K562 (cell line): Measurements from ENCODE around the gene SMURF1. TPM values are rescaled to one million over a fixed set of nuclear protein-coding genes. Genes with fewer than 3 reads are reported as not detected.
A peak's percentile ranks its signal among the peaks of the same experiment; 100 is the strongest.

ENCODE experiments used
- BRF1 ChIP-seq: IDR thresholded peaks from 3 replicates; pipeline ENCODE4 v1.6.1; 2011; ENCODE audit warnings: borderline replicate concordance, mild to moderate bottlenecking; ENCODE audit not compliant: insufficient read length; ENCODE audit errors: extremely low read depth
- CBX2 ChIP-seq: fragments of 200-600 bp; sonication (generic); IDR thresholded peaks from one replicate; pipeline ENCODE4 v1.6.1; 2012; ENCODE audit warnings: mild to moderate bottlenecking, low read length, inconsistent platforms; ENCODE audit not compliant: insufficient read depth, poor library complexity, severe bottlenecking
- CLOCK ChIP-seq: fragments of 250-450 bp; sonication (Bioruptor Pico); IDR thresholded peaks from 2 replicates; pipeline ENCODE4 v1.4.0; 2020; ENCODE audit warnings: mild to moderate bottlenecking, moderate library complexity, borderline replicate concordance
- COPS2 ChIP-seq: fragments of 450-650 bp; conservative IDR thresholded peaks from 2 replicates; pipeline ENCODE4 v1.6.1; 2016; ENCODE audit warnings: mild to moderate bottlenecking, moderate library complexity
- FOXA1 ChIP-seq: fragments of 450-650 bp; IDR thresholded peaks from 2 replicates; pipeline ENCODE4 v1.6.1; 2016; ENCODE audit warnings: mild to moderate bottlenecking, borderline replicate concordance
- GATAD2A ChIP-seq: fragments of 450-650 bp; IDR thresholded peaks from 2 replicates; pipeline ENCODE4 v1.6.1; 2017
- MBD2 ChIP-seq: sonication (generic); IDR thresholded peaks from 2 replicates; pipeline ENCODE4 v1.6.1; 2016; ENCODE audit warnings: low read depth, borderline replicate concordance
- MCM3 ChIP-seq: fragments of 450-650 bp; IDR thresholded peaks from 2 replicates; pipeline ENCODE4 v1.6.1; 2016
- MCM5 ChIP-seq: fragments of 450-650 bp; IDR thresholded peaks from 2 replicates; pipeline ENCODE4 v1.6.1; 2016; ENCODE audit warnings: low read depth
- NCOA6 ChIP-seq: fragments of 450-650 bp; IDR thresholded peaks from 2 replicates; pipeline ENCODE4 v1.6.1; 2017; ENCODE audit warnings: mild to moderate bottlenecking
- NR3C1 ChIP-seq: sonication (generic); formaldehyde crosslinking; IDR thresholded peaks from 2 replicates; pipeline ENCODE4 v1.8.1; 2022; ENCODE audit warnings: missing genetic modification reagents
- RBM15 ChIP-seq: fragments of 200-400 bp; formaldehyde crosslinking; IDR thresholded peaks from 2 replicates; pipeline ENCODE4 v1.6.1; 2018; ENCODE audit warnings: mild to moderate bottlenecking, low read length, moderate library complexity; ENCODE audit not compliant: insufficient read depth
- RUNX1 ChIP-seq: sonication (generic); IDR thresholded peaks from 2 replicates; pipeline ENCODE4 v1.6.1; 2016; ENCODE audit warnings: antibody characterized with exemption, low read depth
- SIRT6 ChIP-seq: IDR thresholded peaks from one replicate; pipeline ENCODE4 v1.6.1; 2012; ENCODE audit warnings: low read depth, mild to moderate bottlenecking, control low read depth, inconsistent platforms, low read length, moderate library complexity
- SMARCA4 ChIP-seq: fragments of 450-650 bp; IDR thresholded peaks from 2 replicates; pipeline ENCODE4 v1.6.1; 2016
- TFAP4 ChIP-seq: sonication (generic); formaldehyde crosslinking; IDR thresholded peaks from 2 replicates; pipeline ENCODE4 v1.8.0; 2022; ENCODE audit warnings: missing genetic modification reagents, mild to moderate bottlenecking, moderate library complexity, borderline replicate concordance
- ZMIZ1 ChIP-seq, 2 experiments: fragments of 150-350 bp in 1 of 2; IDR thresholded peaks; 2 replicates each; pipeline ENCODE4 v1.6.1; 2012 to 2016; ENCODE audit warnings: low read depth in 2 of 2, low read length in 2 of 2, mild to moderate bottlenecking in 1 of 2, moderate library complexity in 1 of 2
- ZNF12 ChIP-seq: sonication (generic); formaldehyde crosslinking; IDR thresholded peaks from 2 replicates; pipeline ENCODE4 v1.4.0; 2020; ENCODE audit warnings: mild to moderate bottlenecking, missing genetic modification reagents
- ZNF511 ChIP-seq: sonication (generic); formaldehyde crosslinking; IDR thresholded peaks from 2 replicates; pipeline ENCODE4 v1.8.0; 2022; ENCODE audit warnings: mild to moderate bottlenecking, missing genetic modification reagents
- polyA plus RNA-seq, 8 experiments: library from polyadenylated mRNA; depleted of rRNA in 4 of 8; stranded (reverse) in 5 of 8; unstranded in 3 of 8; fragments of >200 nt; fragmentation: Nextera tagmentation in 2 of 8; fragmentation: Illumina TruSeq in 1 of 8; extraction: Ambion mirVana in 2 of 8; extraction: Trizol in 1 of 8; gene quantifications; 2 replicates each; pipeline versions ENCODE4 v1.2.1 to v1.2.3, GENCODE V29; 2011 to 2014; ENCODE audit warnings: inconsistent platforms in 1 of 8, missing spikeins in 1 of 8
- total RNA-seq, 7 experiments: library from RNA; depleted of rRNA in 6 of 7; stranded (reverse); fragments of >200 nt in 6 of 7; fragmentation: Illumina TruSeq in 2 of 7; extraction: Trizol in 2 of 7; gene quantifications; 2 replicates each; pipeline versions ENCODE4 v1.2.1 to v1.2.3, GENCODE V29; 2011 to 2021; ENCODE audit warnings: low replicate concordance in 1 of 7

The SMURF1 gene
- total and polyA plus RNA-seq, 9 of the 15 experiments (the other 6 are each of a cell fraction or from before 2014, with no cell fraction given) = 1.0 to 20.1 (median 12.6) TPM

- TF ChIP-seq BRF1 (no peak), RUNX1 (no peak), CBX2 (no peak), NR3C1 (CRISPR knock-in tag) (no peak), ZNF511 (CRISPR knock-in tag) (no peak), CLOCK (CRISPR knock-in tag) (no peak), GATAD2A (0 out of 2 replicates have a peak, but pooled peaks have one; percentile 84), SIRT6 (no peak), MCM5 (no peak), MCM3 (no peak), SMARCA4 (no peak), ZNF12 (CRISPR knock-in tag) (0 out of 2 replicates have a peak, but pooled peaks have one; percentile 1), MBD2 (0 out of 2 replicates have a peak, but pooled peaks have one; percentile 23), ZMIZ1 (IDR thresholded peaks at IDR 0.05; ENCODE audit: low read depth in 2 of 2, low read length in 2 of 2) (no peak), FOXA1 (no peak), COPS2 (no peak), TFAP4 (CRISPR knock-in tag) (no peak; the same call in 1 of the 2 replicates), NCOA6 (peak; percentile 80), RBM15 (no peak)
These were observed at the start of gene SMURF1 (continued) for GRCh38 chr7:99143853-99144672.
